A673 (cell line): ENCODE measurements around the gene NT5E. TPM values are rescaled to one million over a fixed set of nuclear protein-coding genes. Genes with fewer than 3 reads are reported as not detected.

ENCODE experiments used
- BruUV-seq: library from RNA; stranded (reverse); fragments of 400-500 nt; replicated peaks from 2 replicates; lab custom pipeline; 2021; lab: Mats Ljungman, UMichigan
- CTCF ChIA-PET: fragments of 300-600 bp; sonication (Branson Sonifier 250); formaldehyde crosslinking; loops from one replicate; lab custom pipeline; 2022; ENCODE audit warnings: antibody characterized with exemption; lab: Charles Lee
- POLR2A ChIA-PET: fragments of 300-600 bp; sonication (Branson Sonifier 250); formaldehyde crosslinking; loops from one replicate; lab custom pipeline; 2022; ENCODE audit warnings: antibody characterized with exemption; ENCODE audit not compliant: low non-redundant PET; lab: Charles Lee
- DNase-seq: peaks from one replicate; pipeline ENCODE4 v3.0.0-alpha.2; 2015; ENCODE audit warnings: low spot score
- H3K27ac ChIP-seq: fragments of 200-600 bp; sonication (generic); 2 replicates; pipeline ENCODE4 v1.5.1; 2016; ENCODE audit warnings: mixed run types, low read depth, mild to moderate bottlenecking, mixed read lengths, antibody characterized with exemption, low read length; ENCODE audit not compliant: poor library complexity, severe bottlenecking
- H3K27me3 ChIP-seq: fragments of 200-600 bp; sonication (generic); replicated peaks from 2 replicates; pipeline ENCODE4 v1.6.1; 2017; ENCODE audit warnings: mixed run types, low read depth, mild to moderate bottlenecking, mixed read lengths, antibody characterized with exemption, low read length; ENCODE audit not compliant: insufficient read depth, poor library complexity
- H3K36me3 ChIP-seq: fragments of 200-600 bp; sonication (generic); 2 replicates; pipeline ENCODE4 v1.6.1; 2016; ENCODE audit warnings: mixed run types, mild to moderate bottlenecking, mixed read lengths, antibody characterized with exemption, low read length; ENCODE audit not compliant: insufficient read depth, poor library complexity, severe bottlenecking
- H3K4me1 ChIP-seq: fragments of 200-600 bp; sonication (generic); 2 replicates; pipeline ENCODE4 v1.6.1; 2017; ENCODE audit warnings: mixed run types, mild to moderate bottlenecking, mixed read lengths, antibody characterized with exemption, low read length; ENCODE audit not compliant: insufficient read depth, poor library complexity, severe bottlenecking
- H3K4me3 ChIP-seq: fragments of 200-600 bp; sonication (generic); 2 replicates; pipeline ENCODE4 v1.5.1; 2016; ENCODE audit warnings: low read depth, mixed run types, mild to moderate bottlenecking, mixed read lengths, low read length; ENCODE audit not compliant: poor library complexity, severe bottlenecking
- H3K9me3 ChIP-seq: fragments of 200-600 bp; sonication (generic); 2 replicates; pipeline ENCODE4 v1.6.1; 2016; ENCODE audit warnings: mixed run types, low read depth, mild to moderate bottlenecking, mixed read lengths, antibody characterized with exemption, low read length; ENCODE audit not compliant: poor library complexity, severe bottlenecking
- CTCF ChIP-seq: fragments of 300-800, 200-600 bp; sonication (generic); conservative IDR thresholded peaks from 2 replicates; pipeline ENCODE4 v1.5.1; 2017; ENCODE audit warnings: low read depth, mild to moderate bottlenecking, antibody characterized with exemption, low read length, moderate library complexity, mixed read lengths
- EZH2 ChIP-seq: fragments of 200-600 bp; sonication (generic); IDR thresholded peaks from 2 replicates; pipeline ENCODE4 v1.6.1; 2017; ENCODE audit warnings: borderline replicate concordance, low read depth, mild to moderate bottlenecking, mixed read lengths, antibody characterized with exemption, low read length; ENCODE audit not compliant: poor library complexity, severe bottlenecking
- intact Hi-C: fragments of 100-400 bp; cut with micrococcal nuclease; formaldehyde crosslinking; loops from one replicate; pipeline ENCODE4 v1.10.0; 2022; ENCODE audit not compliant: unreplicated experiment
- total RNA-seq: library from RNA; stranded (reverse); gene quantifications from 2 replicates; pipeline ENCODE4 v1.2.3, GENCODE V29; 2021

Gene NT5E
- total RNA-seq, 1 experiment from 2014 or later, result 32.7 TPM

GRCh38 chr6:85421972-85422371, 27.9 kb upstream of the NT5E start:
- Histone ChIP-seq H3K4me3 (no peak overlapping the region), H3K27ac (no peak overlapping the region), H3K4me1 (no peaks in the 10 kb centered on the region), H3K36me3 (no peaks in the 10 kb centered on the region), H3K9me3 (peaks cover 5% of the 10 kb centered on the region), H3K27me3 (no peaks in the 10 kb centered on the region)
- intact Hi-C loops, result no loop called here
- no peak for TF ChIP-seq CTCF
- ChIA-PET POLR2A (no interaction called here), CTCF (no interaction called here)
- no TSS peak for BruUV-seq
- no peak for DNase-seq

- TF ChIP-seq CTCF (no peak), EZH2 (no peak)
- DNase-seq, result no peak
- Histone ChIP-seq H3K36me3 (no peaks in the 10 kb centered on the region), H3K27me3 (no peaks in the 10 kb centered on the region), H3K4me1 (no peaks in the 10 kb centered on the region), H3K27ac (no peak overlapping the region), H3K4me3 (no peak overlapping the region), H3K9me3 (peaks cover 5% of the 10 kb centered on the region)
- ChIA-PET POLR2A (no interaction called here), CTCF (no interaction called here)
- intact Hi-C loops, result no loop called here
- BruUV-seq, result no TSS peak
These were observed 26.9 kb upstream of the NT5E start for GRCh38 chr6:85422996-85423395.

- Histone ChIP-seq H3K27me3 (no peaks in the 10 kb centered on the region), H3K4me3 (no peak overlapping the region), H3K27ac (no peak overlapping the region), H3K4me1 (no peaks in the 10 kb centered on the region), H3K36me3 (no peaks in the 10 kb centered on the region), H3K9me3 (peaks cover 5% of the 10 kb centered on the region)
- DNase-seq, result no peak
- ChIA-PET POLR2A (no interaction called here), CTCF (no interaction called here)
- no TSS peak for BruUV-seq
- intact Hi-C loops, result no loop called here
- no peak for TF ChIP-seq EZH2
- no peak for TF ChIP-seq CTCF
These were observed 24.9 kb upstream of the NT5E start for GRCh38 chr6:85424981-85425380.
